Cardiac fibroblast (primary cell): ENCODE data around the gene PKN3.

ENCODE experiments used
- DNase-seq, 2 donors: peaks; one replicate each; pipeline versions ENCODE4 v3.0.0 to v3.0.0-alpha.2; 2010; ENCODE audit warnings: low read depth in 2 of 2
- H3K4me3 ChIP-seq, 2 donors: replicated peaks in 1 of 2; 1 replicate in 1 of 2; 2 replicates in 1 of 2; pipeline ENCODE4 v1.5.1; 2011; ENCODE audit warnings: low read depth in 2 of 2, low read length in 2 of 2, mild to moderate bottlenecking in 2 of 2, moderate library complexity in 1 of 2
- TF ChIP-seq, protein P1 (sequence below): IDR thresholded peaks from one replicate; pipeline ENCODE4 v1.5.1; 2011; ENCODE audit warnings: low read depth, mild to moderate bottlenecking, low read length, inconsistent platforms

The PKN3 gene

DNA sequence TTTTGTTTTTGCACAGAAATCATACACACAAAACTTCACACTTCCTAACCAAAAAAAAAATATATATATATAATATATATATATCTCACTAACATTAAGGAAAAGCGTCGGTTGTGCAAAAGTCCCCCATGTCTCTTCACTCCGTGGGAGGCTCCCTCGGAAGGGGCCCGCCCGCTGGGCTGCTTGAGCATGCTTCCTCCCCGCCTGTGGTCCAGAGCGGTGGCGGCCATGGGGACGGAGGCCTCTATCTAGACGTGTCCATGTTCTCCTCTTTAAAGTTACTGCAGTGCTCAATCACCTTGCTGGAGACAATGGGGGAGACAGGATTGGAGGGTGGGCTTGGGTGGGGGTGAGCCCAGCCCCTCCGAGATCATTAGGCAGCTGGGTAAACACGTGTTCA is 28.8 kb downstream of the PKN3 start:
- TF ChIP-seq, protein P1, sequence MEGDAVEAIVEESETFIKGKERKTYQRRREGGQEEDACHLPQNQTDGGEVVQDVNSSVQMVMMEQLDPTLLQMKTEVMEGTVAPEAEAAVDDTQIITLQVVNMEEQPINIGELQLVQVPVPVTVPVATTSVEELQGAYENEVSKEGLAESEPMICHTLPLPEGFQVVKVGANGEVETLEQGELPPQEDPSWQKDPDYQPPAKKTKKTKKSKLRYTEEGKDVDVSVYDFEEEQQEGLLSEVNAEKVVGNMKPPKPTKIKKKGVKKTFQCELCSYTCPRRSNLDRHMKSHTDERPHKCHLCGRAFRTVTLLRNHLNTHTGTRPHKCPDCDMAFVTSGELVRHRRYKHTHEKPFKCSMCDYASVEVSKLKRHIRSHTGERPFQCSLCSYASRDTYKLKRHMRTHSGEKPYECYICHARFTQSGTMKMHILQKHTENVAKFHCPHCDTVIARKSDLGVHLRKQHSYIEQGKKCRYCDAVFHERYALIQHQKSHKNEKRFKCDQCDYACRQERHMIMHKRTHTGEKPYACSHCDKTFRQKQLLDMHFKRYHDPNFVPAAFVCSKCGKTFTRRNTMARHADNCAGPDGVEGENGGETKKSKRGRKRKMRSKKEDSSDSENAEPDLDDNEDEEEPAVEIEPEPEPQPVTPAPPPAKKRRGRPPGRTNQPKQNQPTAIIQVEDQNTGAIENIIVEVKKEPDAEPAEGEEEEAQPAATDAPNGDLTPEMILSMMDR, result no peak
- no peak for DNase-seq
- H3K4me3 ChIP-seq, result no peak overlapping the region

GRCh38 chr9:128731691-128732090 is 29.4 kb downstream of the PKN3 start:
- DNase-seq, result no peak
- H3K4me3 ChIP-seq, result no peak overlapping the region
- TF ChIP-seq, protein P1, result no peak

DNA sequence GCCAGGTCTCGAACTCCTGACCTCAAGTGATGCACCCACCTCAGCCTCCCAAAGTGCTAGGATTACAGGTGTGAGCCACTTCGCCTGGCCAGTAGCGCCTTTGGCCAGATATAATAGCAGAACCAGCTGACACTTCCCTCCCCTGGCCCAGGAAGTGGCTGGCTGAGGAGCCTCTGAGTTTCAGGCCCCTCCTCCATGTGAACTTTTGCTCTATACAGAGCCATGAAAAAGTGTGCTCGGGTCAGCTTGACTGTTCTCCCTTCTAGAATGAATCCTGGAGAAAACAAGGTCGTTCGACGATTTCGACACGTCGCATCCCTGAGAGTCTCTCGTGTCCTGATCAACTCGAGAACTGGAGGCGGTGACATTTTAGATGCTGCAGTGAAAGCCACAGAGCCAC is 30.3 kb downstream of the PKN3 start:
- TF ChIP-seq, protein P1, result no peak
- no peak overlapping the region for H3K4me3 ChIP-seq
- no peak for DNase-seq

GRCh38 chr9:128733256-128733655 is 31.0 kb downstream of the PKN3 start:
- TF ChIP-seq, protein P1, result peak; percentile 76
- no peak overlapping the region for H3K4me3 ChIP-seq
- peak; percentile 87 to 88 for DNase-seq

DNA sequence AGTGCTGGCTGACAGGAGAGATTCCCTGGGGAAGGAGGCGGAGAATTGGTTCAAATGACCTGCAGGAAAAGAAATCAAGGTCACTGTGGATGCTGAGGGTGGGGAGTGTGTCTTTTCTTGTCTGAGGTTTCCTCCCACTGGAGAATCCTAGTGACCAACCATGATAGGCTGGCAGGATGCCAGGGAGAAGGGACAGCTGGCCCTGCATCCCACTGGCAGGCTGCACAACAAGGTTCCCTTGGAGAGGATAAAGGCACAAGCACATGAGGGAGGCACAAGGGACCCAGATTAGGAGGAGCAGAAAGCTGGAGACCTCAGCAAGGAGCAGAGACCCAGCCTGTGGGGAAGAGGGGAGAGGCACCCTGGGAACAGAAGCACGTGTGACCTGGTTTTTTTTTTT is 33.1 kb downstream of the PKN3 start:
- TF ChIP-seq, protein P1, result no peak
- H3K4me3 ChIP-seq, result no peak overlapping the region
- no peak for DNase-seq

DNA sequence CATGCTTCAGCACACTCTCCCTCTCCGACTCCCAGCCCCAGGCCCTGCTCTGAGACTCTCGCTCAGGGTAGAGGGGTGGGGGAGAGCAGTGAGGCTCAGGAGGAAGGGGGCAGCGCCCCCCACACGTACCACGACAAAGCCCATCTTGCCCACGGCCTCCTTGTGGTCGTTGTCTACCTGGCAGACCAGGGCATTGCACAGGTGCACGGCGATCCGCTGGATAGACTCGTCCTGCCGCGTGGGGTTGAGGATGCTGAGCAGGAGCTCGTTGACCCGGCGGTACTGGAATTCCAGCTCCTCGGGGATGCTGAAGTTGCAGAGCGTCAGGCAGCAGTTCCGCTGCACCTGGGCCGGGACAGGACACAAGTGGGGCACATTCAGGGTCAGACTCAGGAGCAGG is 40.1 kb downstream of the PKN3 start:
- DNase-seq, result no peak
- TF ChIP-seq, protein P1, result no peak
- no peak overlapping the region for H3K4me3 ChIP-seq

DNA sequence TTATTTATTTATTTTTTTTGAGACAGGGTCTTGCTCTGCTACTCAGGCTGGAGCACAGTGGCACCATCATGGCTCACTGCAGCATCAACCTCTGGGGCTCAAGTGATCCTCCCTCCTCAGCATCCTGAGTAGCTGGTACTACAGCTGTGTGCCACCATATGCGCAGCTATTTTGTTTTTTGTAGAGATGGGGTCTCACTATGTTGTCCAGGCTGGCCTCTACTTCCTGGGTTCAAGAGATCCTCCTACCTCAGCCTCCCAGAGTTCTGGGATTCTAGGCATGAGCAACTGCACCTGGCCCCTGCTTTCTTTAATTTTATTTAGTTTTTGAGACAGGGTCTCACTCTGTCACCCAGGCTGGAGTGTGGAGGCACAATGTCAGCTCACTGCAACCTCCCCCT is 41.1 kb downstream of the PKN3 start:
- H3K4me3 ChIP-seq, result no peak overlapping the region
- DNase-seq, result no peak
- TF ChIP-seq, protein P1, result no peak
